Endodermal cell (in vitro differentiated cells): ENCODE data around the gene OR7D2. TPM values are rescaled to one million over a fixed set of nuclear protein-coding genes. Genes with fewer than 3 reads are reported as not detected.

Experiments
- DNase-seq: peaks from one replicate; pipeline ENCODE4 v3.0.0-alpha.2; 2017
- H3K27ac ChIP-seq: 2 replicates; pipeline ENCODE4 v1.5.1; 2013; ENCODE audit warnings: mild to moderate bottlenecking, low read depth, low read length, moderate library complexity
- H3K27me3 ChIP-seq: 2 replicates; pipeline ENCODE4 v1.6.1; 2013; ENCODE audit warnings: mild to moderate bottlenecking, low read length, moderate library complexity; ENCODE audit not compliant: insufficient read depth, control insufficient read depth, poor library complexity, severe bottlenecking
- H3K36me3 ChIP-seq: 2 replicates; pipeline ENCODE4 v1.7.0; 2013; ENCODE audit warnings: mild to moderate bottlenecking, low read length, moderate library complexity; ENCODE audit not compliant: control insufficient read depth, insufficient read depth
- H3K4me1 ChIP-seq: one replicate; pipeline ENCODE4 v1.7.0; 2013; ENCODE audit warnings: low read length; ENCODE audit not compliant: control insufficient read depth, insufficient read depth
- H3K4me3 ChIP-seq: 2 replicates; pipeline ENCODE4 v1.5.1; 2013; ENCODE audit warnings: mild to moderate bottlenecking, low read length, moderate library complexity
- H3K9ac ChIP-seq: 2 replicates; pipeline ENCODE4 v1.6.1; 2013; ENCODE audit warnings: mild to moderate bottlenecking, low read length, moderate library complexity; ENCODE audit not compliant: poor library complexity, severe bottlenecking; ENCODE audit errors: extremely low read depth
- H3K9me3 ChIP-seq: 2 replicates; pipeline ENCODE4 v1.6.1; 2013; ENCODE audit warnings: mild to moderate bottlenecking, low read length, moderate library complexity; ENCODE audit not compliant: control insufficient read depth
- H3K27ac Mint-ChIP-seq: 2 replicates; pipeline ENCODE4 v1.8.0; 2020; ENCODE audit warnings: mixed read lengths
- H3K27me3 Mint-ChIP-seq: 2 replicates; pipeline ENCODE4 v1.8.0; 2021; ENCODE audit warnings: mild to moderate bottlenecking, mixed read lengths; ENCODE audit not compliant: insufficient read depth
- H3K36me3 Mint-ChIP-seq: 2 replicates; pipeline ENCODE4 v1.8.0; 2020; ENCODE audit warnings: low read depth, mixed read lengths
- H3K4me1 Mint-ChIP-seq: 2 replicates; pipeline ENCODE4 v1.8.0; 2020; ENCODE audit warnings: mixed read lengths
- H3K4me3 Mint-ChIP-seq: 2 replicates; pipeline ENCODE4 v1.8.0; 2020; ENCODE audit warnings: mild to moderate bottlenecking, moderate library complexity, mixed read lengths
- H3K9me3 Mint-ChIP-seq: 2 replicates; pipeline ENCODE4 v1.8.0; 2020; ENCODE audit warnings: mild to moderate bottlenecking, mixed read lengths
- WGBS, 2 experiments: methylation state at CpG; one replicate each; pipeline versions ENCODE4 v1.1.5 to v1.1.7; 2013; ENCODE audit warnings: missing lambda C conversion rate in 2 of 2, mixed read lengths in 1 of 2; ENCODE audit not compliant: insufficient coverage in 1 of 2, insufficient read length in 1 of 2; 5-methylcytosine and 5-hydroxymethylcytosine counted together
- total RNA-seq, 2 donors: library from RNA; stranded (reverse); fragmentation: NEBNext Ultra II Directional in 1 of 2; extraction: Animal tissue kit (Norgen Biotek cat#: 25700) in 1 of 2; gene quantifications; 2 replicates in 1 of 2; 3 replicates in 1 of 2; pipeline ENCODE4 v1.2.1, GENCODE V29; 2021
- TF ChIP-seq, protein P1 (sequence below): fragments of 200-600 bp; sonication (generic); conservative IDR thresholded peaks from 2 replicates; pipeline ENCODE4 v1.5.0; 2021; ENCODE audit warnings: antibody characterized with exemption, mild to moderate bottlenecking

Gene OR7D2
- total RNA-seq, 2 donors from 2014 or later: 0.31 to 0.40 TPM

DNA sequence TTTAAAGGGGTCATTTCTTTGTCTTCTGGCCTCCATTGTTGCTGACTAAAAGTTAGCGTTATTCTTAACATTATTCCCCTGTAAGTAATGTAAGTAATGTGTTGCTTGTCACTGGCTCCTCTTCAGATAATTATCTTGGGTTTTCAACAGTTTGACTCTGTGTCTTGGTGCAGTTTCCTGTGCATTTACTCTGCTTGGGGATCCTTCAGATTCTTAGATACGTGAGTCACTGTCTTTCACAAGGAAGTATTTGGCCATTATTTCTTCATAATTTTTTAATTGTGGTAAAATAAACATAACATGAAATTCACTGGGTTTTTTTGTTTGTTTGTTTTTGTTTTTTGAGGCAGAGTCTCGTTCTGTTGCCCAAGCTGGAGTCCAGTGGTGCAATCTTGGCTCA lies 13.5 kb upstream of the OR7D2 start:
- 96 to 100% methylated on average over 2 to 3 of the region's 3 CpGs for WGBS, 2 experiments
- Mint-ChIP-seq H3K4me1 (no peaks in the 10 kb centered on the region), H3K4me3 (no peak overlapping the region), H3K9me3 (peaks cover 32% of the 10 kb centered on the region), H3K27me3 (no peaks in the 10 kb centered on the region), H3K36me3 (peaks cover 55% of the 10 kb centered on the region), H3K27ac (no peak overlapping the region)
- no peaks in the 10 kb centered on the region for H3K4me1 ChIP-seq
- H3K27ac ChIP-seq: no peak overlapping the region
- no peak overlapping the region for H3K4me3 ChIP-seq
- H3K36me3 ChIP-seq: peaks cover 43% of the 10 kb centered on the region
- TF ChIP-seq, protein P1, sequence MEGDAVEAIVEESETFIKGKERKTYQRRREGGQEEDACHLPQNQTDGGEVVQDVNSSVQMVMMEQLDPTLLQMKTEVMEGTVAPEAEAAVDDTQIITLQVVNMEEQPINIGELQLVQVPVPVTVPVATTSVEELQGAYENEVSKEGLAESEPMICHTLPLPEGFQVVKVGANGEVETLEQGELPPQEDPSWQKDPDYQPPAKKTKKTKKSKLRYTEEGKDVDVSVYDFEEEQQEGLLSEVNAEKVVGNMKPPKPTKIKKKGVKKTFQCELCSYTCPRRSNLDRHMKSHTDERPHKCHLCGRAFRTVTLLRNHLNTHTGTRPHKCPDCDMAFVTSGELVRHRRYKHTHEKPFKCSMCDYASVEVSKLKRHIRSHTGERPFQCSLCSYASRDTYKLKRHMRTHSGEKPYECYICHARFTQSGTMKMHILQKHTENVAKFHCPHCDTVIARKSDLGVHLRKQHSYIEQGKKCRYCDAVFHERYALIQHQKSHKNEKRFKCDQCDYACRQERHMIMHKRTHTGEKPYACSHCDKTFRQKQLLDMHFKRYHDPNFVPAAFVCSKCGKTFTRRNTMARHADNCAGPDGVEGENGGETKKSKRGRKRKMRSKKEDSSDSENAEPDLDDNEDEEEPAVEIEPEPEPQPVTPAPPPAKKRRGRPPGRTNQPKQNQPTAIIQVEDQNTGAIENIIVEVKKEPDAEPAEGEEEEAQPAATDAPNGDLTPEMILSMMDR: no peak
- H3K9me3 ChIP-seq: peaks cover 48% of the 10 kb centered on the region
- no peaks in the 10 kb centered on the region for H3K27me3 ChIP-seq
- DNase-seq: no peak
- H3K9ac ChIP-seq: no peak overlapping the region

DNA sequence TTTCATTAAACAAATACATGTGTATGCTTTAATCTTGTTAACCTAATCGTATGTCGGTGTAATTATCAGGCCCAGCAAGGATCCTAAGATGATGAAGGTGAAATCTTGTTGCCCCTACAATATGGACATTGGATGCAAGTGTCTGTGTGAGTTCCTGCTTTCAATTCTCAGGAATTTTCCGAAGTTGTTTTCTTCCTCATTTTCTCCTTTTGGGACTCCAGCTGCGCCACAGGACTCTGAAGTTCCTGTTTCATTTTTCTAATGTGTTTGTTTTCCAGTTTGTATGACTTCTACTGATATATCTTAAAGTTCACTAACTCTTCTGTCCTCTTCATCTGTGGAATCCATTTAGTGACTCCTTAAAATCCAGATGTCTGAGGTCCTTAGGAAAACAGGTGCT lies 11.9 kb upstream of the OR7D2 start:
- Mint-ChIP-seq H3K4me1 (no peaks in the 10 kb centered on the region), H3K27me3 (no peaks in the 10 kb centered on the region), H3K9me3 (peaks cover 16% of the 10 kb centered on the region), H3K4me3 (no peak overlapping the region), H3K27ac (no peak overlapping the region), H3K36me3 (peaks cover 39% of the 10 kb centered on the region)
- Histone ChIP-seq H3K4me3 (no peak overlapping the region), H3K27me3 (no peaks in the 10 kb centered on the region), H3K36me3 (peaks cover 28% of the 10 kb centered on the region), H3K27ac (no peak overlapping the region), H3K4me1 (no peaks in the 10 kb centered on the region), H3K9ac (no peak overlapping the region), H3K9me3 (peaks cover 32% of the 10 kb centered on the region)
- TF ChIP-seq, protein P1: no peak
- 90 to 100% methylated on average over 2 to 4 of the region's 4 CpGs for WGBS, 2 experiments
- DNase-seq: no peak

DNA sequence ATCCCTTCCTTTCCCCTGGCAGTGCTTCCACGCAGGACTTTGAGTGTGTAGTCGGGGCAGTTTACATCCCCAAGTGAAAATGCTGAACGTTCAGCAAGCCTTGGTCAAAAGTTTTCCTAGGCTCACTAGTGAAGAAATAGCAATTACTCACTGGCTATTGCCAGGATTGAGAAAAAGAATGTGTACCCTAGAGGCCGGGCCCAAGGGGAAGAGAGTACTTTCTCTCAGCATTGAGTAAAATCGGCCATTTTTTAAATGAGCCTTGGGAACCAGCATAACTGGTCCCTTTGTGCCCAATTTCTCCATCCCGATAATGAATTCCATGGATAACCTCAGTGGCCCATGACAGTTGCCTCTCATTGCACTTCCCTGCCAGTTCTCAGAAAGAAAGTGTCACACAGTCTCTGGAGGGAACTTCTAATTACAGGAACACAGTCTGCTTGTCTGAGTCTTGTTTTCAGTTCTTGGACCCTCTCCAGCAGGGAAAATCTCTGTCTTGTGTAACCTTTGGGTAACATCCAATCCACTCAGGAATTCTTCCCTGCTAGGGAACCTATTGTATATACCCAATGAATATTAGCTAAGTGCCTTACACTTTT lies 7.3 kb upstream of the OR7D2 start:
- Histone ChIP-seq H3K9ac (no peak overlapping the region), H3K4me3 (no peak overlapping the region), H3K36me3 (no peaks in the 10 kb centered on the region), H3K4me1 (no peaks in the 10 kb centered on the region), H3K27ac (no peak overlapping the region), H3K9me3 (peaks cover 10% of the 10 kb centered on the region), H3K27me3 (no peaks in the 10 kb centered on the region)
- no peak for DNase-seq
- Mint-ChIP-seq H3K27ac (no peak overlapping the region), H3K36me3 (peaks cover 14% of the 10 kb centered on the region), H3K4me3 (no peak overlapping the region), H3K27me3 (no peaks in the 10 kb centered on the region), H3K9me3 (peaks cover 21% of the 10 kb centered on the region), H3K4me1 (no peaks in the 10 kb centered on the region)
- TF ChIP-seq, protein P1: no peak
- 90 to 97% methylated on average over 4 to 6 of the region's 6 CpGs for WGBS, 2 experiments
